Naive B cell (primary cell): ENCODE measurements around the gene C12orf75. TPM values are rescaled to one million over a fixed set of nuclear protein-coding genes. Genes with fewer than 3 reads are reported as not detected.

Experiments used
- ATAC-seq, 2 donors: fragments of 150-1000 bp; cut with Tn5 transposase; 2 replicates each; pipeline ENCODE4 v1.10.0; 2021; ENCODE audit warnings: low read depth in 2 of 2, mild to moderate bottlenecking in 2 of 2, moderate library complexity in 2 of 2
- DNase-seq: peaks from one replicate; pipeline ENCODE4 v3.0.0; 2022
- H3K27ac Mint-ChIP-seq, 6 donors: one replicate each; pipeline ENCODE4 v1.8.0; 2020 to 2022; ENCODE audit warnings: mild to moderate bottlenecking in 6 of 6, mixed read lengths in 6 of 6, moderate library complexity in 5 of 6, inconsistent platforms in 2 of 6
- H3K27me3 Mint-ChIP-seq, 3 donors: one replicate each; pipeline ENCODE4 v1.8.0; 2021 to 2022; ENCODE audit warnings: mixed read lengths in 3 of 3, mild to moderate bottlenecking in 1 of 3
- H3K36me3 Mint-ChIP-seq, 2 donors: one replicate each; pipeline ENCODE4 v1.8.0; 2020 to 2022; ENCODE audit warnings: mixed read lengths in 2 of 2, inconsistent platforms in 1 of 2, mild to moderate bottlenecking in 1 of 2
- H3K4me1 Mint-ChIP-seq, 3 donors: one replicate each; pipeline ENCODE4 v1.8.0; 2020 to 2022; ENCODE audit warnings: mixed read lengths in 3 of 3, inconsistent platforms in 1 of 3, mild to moderate bottlenecking in 1 of 3, moderate library complexity in 1 of 3
- H3K4me3 Mint-ChIP-seq, 8 donors: one replicate each; pipeline ENCODE4 v1.8.0; 2020 to 2022; ENCODE audit warnings: mild to moderate bottlenecking in 8 of 8, mixed read lengths in 8 of 8, moderate library complexity in 8 of 8, inconsistent platforms in 2 of 8
- H3K9me3 Mint-ChIP-seq, 7 donors: one replicate each; pipeline ENCODE4 v1.8.0; 2020 to 2022; ENCODE audit warnings: mixed read lengths in 7 of 7, mild to moderate bottlenecking in 5 of 7, inconsistent platforms in 2 of 7, moderate library complexity in 1 of 7
- polyA plus RNA-seq, 6 donors: library from polyadenylated mRNA; unstranded; fragments of 300-500 nt; fragmentation: Illumina TruSeq; gene quantifications; one replicate each; pipeline ENCODE4 v1.2.3, GENCODE V29; 2021; ENCODE audit warnings: low read depth in 6 of 6

The C12orf75 gene
- polyA plus RNA-seq, 6 donors from 2014 or later = 10.9 to 56.4 (median 29.5) TPM

DNA sequence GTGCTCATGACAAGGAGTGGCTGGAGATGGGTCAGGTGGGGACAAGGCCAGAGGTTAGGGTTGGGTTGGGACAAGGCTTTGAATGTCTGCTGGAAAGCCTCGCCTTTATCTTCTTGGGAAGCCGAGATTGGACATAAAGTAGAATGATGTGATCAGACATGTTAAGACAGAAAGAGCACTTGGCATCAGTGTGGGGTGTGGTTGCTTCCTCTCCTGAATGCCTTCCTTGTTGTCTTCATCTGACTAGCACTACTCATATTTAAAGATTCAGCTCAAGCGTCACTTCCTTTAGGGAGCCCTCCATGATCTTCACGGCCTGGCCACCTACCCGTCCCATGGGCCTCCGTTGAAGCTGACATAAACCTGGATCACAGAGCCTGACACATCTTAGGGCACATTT, 14.8 kb upstream of the C12orf75 start:
- Mint-ChIP-seq H3K27me3 (peaks cover 0 to 26% (median 8%) of the 10 kb centered on the region in 3 donors), H3K27ac (peak overlapping the region in 1 of 6 donors; percentile 70), H3K4me3 (peak overlapping the region in 1 of 8 donors; percentile 61), H3K4me1 (no peaks in the 10 kb centered on the region), H3K9me3 (peaks cover 4 to 31% (median 19%) of the 10 kb centered on the region in 7 donors), H3K36me3 (no peaks in the 10 kb centered on the region)
- no peak for ATAC-seq
- no peak for DNase-seq

DNA sequence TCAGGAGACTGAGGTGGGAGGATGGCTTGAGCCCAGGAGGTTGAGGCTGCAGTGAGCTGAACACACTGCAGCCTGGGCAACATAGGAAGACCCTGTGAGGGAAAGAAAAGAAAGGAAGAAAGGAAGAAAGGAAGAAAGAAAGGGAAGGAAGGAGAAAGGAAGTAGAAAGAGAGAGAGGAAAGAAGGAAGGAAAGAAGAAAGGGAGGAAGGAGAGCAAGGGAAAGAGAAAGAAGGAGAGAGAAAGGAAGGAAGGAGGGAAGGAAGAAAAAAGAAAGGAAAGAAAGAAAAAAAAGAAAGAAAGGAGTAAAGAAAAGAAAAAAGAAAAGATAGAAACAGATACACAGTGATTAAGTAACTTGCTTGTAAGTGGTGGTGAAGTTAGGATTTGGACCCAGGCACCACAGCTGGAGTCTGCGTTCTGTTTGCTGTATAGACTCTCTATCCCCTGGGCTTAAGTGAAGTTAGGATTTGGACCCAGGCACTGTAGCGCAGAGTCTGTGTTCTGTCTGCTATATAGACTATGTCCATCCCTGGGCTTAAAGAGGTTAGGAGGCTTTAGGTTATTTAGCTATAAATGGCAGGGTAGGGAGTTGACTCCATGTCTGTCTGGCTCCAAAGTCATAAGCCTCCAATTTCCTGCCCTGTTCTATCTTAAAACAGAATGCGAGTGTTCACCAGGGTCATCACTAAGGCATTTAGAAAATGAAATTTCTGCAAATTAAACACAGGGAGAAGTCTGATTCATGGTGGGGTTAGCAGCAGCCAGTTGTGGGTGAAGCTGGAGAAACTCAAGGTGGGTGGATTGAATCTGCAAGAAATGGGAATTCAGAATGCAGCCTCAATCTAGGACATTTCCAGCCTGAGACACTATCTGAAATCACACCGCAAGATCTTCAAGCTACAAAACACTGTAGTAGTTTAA, 13.3 kb upstream of the C12orf75 start:
- no peak overlapping the region for H3K27ac Mint-ChIP-seq
- no peak for DNase-seq
- ATAC-seq = no peak
- H3K9me3 Mint-ChIP-seq = peaks cover 4 to 31% (median 17%) of the 10 kb centered on the region in 7 donors
- H3K4me3 Mint-ChIP-seq = no peak overlapping the region
- no peaks in the 10 kb centered on the region for H3K36me3 Mint-ChIP-seq
- no peaks in the 10 kb centered on the region for H3K4me1 Mint-ChIP-seq
- H3K27me3 Mint-ChIP-seq = peaks cover 0 to 16% (median 0%) of the 10 kb centered on the region in 3 donors

DNA sequence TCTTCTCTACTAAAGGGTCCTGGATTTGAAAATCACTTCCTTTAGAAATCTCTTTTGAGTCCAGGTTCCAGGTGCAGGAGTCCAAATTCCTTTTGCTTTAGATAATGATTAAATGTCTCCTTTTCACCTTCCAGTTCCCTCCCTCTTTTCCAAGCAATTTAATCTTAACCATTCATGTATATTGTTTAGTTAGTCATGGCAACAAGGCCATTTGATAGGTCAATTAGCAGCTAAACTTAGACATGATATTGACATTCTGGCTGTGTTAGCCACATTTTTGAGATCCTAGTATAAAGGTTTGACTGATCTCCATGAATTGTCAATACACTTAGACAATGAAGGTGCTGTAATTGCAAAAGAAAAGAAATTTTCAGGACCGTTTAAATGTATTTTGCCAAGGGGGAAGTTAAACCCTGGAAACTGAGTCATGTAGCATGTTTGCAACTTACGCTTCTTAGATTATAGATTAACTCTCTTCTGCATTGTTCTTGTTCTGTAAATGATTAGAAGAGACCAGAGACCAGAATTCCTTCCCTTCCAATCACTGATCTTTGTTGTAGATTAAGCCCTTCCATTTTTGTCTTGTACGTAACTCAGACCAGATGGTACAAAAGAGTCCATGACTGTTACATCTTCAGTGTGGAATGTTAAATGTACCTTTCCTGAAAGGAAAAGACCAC, 12.4 kb upstream of the C12orf75 start:
- no peaks in the 10 kb centered on the region for H3K36me3 Mint-ChIP-seq
- no peak for ATAC-seq
- DNase-seq = no peak
- H3K4me3 Mint-ChIP-seq = no peak overlapping the region
- H3K9me3 Mint-ChIP-seq = peaks cover 4 to 23% (median 15%) of the 10 kb centered on the region in 7 donors
- H3K27ac Mint-ChIP-seq = no peak overlapping the region
- peaks cover 0 to 16% (median 0%) of the 10 kb centered on the region in 3 donors for H3K27me3 Mint-ChIP-seq
- H3K4me1 Mint-ChIP-seq = no peaks in the 10 kb centered on the region

DNA sequence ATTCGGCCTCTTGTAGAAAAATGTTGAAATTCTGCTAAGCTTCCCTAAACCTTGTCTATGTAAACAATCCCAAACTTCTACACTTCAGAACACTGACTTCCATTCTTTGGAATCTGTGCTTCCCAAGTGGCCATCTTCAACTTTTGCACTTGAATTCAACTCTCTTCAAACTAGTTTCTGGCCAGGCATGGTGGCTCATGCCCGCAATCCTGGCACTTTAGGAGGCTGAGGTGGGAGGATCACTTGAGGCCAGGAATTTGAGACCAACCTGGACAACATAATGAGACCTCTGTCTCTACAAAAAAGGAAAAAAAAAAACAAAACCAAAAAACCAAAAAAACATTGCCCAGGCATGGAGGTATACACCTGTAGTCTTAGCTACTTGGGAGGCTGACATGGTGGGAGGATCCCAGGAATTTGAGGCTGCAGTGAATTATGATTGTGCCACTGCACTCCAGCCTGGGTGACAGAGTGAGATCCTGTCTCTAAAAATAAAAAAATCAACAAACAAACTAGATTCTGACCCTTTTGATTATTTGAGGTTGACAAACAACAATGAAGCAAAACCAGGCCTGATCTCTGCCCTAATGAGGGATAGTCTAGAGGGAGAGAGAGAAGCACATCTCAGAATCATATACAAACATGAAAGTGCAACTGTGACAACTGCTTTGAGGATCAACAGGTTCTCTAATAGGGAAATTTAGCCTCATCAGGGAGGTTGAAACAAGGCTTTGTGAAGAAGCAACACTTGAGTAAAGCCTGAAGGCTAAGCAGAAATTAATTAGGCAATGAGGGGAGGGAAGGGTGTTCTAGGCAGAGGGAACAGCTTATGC, 11.6 kb upstream of the C12orf75 start:
- no peak overlapping the region for H3K4me3 Mint-ChIP-seq
- H3K9me3 Mint-ChIP-seq = peaks cover 4 to 15% (median 10%) of the 10 kb centered on the region in 7 donors
- no peaks in the 10 kb centered on the region for H3K4me1 Mint-ChIP-seq
- DNase-seq = no peak
- peak overlapping the region in 1 of 6 donors; percentile 23 for H3K27ac Mint-ChIP-seq
- H3K27me3 Mint-ChIP-seq = peaks cover 0 to 16% (median 0%) of the 10 kb centered on the region in 3 donors
- no peak for ATAC-seq
- H3K36me3 Mint-ChIP-seq = no peaks in the 10 kb centered on the region

DNA sequence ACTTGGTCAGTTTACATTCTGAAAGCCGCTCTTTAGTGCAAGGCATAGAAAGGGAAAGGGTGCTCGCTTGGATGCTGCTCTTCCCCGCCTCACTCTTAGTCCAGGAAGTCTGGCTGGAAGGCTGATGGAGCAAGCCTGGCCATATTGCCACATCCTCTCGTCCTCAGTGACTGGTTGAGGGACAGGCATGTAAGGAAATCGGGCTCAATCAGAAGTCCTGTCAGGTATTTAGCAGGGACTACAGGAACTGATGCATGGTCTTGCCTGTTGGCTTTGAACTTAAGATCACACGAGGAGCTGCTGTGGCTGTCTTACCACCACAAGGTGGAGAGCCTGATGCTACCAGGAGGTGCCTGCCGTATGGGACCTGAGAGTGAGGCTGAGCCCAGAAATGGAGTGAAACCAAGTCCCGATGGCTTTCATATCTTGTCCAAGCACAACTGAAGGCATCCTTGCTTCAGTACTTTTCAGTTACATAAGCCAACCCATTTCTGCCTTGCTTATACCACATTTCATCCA, 10.7 kb upstream of the C12orf75 start:
- H3K27ac Mint-ChIP-seq = peak overlapping the region in 1 of 6 donors; percentile 59
- no peak overlapping the region for H3K4me3 Mint-ChIP-seq
- H3K36me3 Mint-ChIP-seq = no peaks in the 10 kb centered on the region
- H3K9me3 Mint-ChIP-seq = peaks cover 0 to 6% (median 2%) of the 10 kb centered on the region in 7 donors
- H3K4me1 Mint-ChIP-seq = no peaks in the 10 kb centered on the region
- ATAC-seq (no peak), DNase-seq (no peak)
- peaks cover 0 to 16% (median 0%) of the 10 kb centered on the region in 3 donors for H3K27me3 Mint-ChIP-seq

DNA sequence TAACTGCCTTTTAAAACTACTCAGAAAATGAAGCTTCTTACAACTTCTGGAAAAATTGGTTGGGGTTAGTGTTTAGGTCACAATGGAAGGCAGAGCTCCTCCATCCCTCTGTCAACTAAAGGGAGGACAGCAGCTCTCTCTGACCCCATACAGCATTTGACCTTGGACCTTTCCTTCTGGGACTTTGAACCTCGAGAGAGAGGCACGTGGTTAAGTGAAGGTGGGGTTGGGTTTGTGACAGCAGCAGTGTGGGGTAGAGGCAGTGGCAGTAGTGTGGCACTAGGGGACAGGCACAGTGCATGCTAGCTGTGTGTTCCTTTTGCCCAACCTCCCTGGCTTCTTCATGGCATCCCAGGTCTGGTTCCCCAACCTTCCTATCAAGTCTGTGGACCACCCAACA, 9.4 kb upstream of the C12orf75 start:
- ATAC-seq (no peak), DNase-seq (no peak)
- Mint-ChIP-seq H3K4me1 (no peaks in the 10 kb centered on the region), H3K4me3 (no peak overlapping the region), H3K27ac (no peak overlapping the region), H3K36me3 (no peaks in the 10 kb centered on the region), H3K27me3 (peaks cover 0 to 8% (median 0%) of the 10 kb centered on the region in 3 donors), H3K9me3 (no peaks in the 10 kb centered on the region)

DNA sequence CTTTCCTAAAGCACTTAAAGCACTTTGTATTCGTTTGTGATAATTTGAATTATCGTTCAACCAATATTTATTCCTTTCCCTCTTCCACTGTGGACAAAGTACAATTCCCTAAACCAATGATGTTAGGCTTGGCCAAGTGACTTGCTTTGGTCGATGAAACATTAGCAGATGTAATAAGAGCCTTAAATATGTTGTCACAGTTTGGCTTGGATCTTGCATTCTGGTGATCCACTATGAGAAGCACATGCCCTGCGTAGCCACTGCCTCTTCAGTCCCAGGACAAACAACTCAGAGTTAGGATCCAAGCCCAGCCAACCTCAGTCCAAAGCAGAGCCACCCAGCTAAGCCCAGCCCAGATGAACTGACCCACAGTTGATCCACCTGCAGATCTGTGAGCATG, 8.4 kb upstream of the C12orf75 start:
- ATAC-seq (no peak), DNase-seq (no peak)
- H3K4me1 Mint-ChIP-seq = peaks cover 0 to 8% (median 0%) of the 10 kb centered on the region in 3 donors
- no peak overlapping the region for H3K4me3 Mint-ChIP-seq
- H3K27me3 Mint-ChIP-seq = peaks cover 0 to 2% (median 0%) of the 10 kb centered on the region in 3 donors
- peak overlapping the region in 1 of 6 donors; percentile 4 for H3K27ac Mint-ChIP-seq
- no peaks in the 10 kb centered on the region for H3K36me3 Mint-ChIP-seq
- H3K9me3 Mint-ChIP-seq = no peaks in the 10 kb centered on the region

DNA sequence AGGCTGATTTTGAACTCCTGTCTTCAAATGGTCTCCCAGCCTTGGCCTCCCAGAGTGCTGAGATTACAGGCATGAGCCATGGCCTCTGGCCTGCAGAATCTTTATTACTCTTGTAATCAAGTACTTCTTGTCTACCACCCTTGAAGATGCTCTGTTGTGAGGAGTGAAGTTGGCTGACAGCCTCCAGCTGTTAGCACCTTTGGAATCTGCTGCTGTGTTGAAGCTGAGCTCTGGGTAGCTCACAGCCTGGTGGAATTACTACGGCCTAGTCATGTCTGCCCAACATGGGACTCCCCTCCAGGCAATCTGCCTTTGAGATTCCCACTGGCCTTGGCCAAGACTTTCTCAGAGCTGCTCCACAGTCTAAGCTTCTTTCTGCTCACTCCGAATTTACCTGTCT, 5.8 kb upstream of the C12orf75 start:
- Mint-ChIP-seq H3K9me3 (no peaks in the 10 kb centered on the region), H3K27ac (no peak overlapping the region), H3K4me1 (peaks cover 0 to 18% (median 11%) of the 10 kb centered on the region in 3 donors), H3K27me3 (no peaks in the 10 kb centered on the region), H3K36me3 (no peaks in the 10 kb centered on the region), H3K4me3 (no peak overlapping the region)
- ATAC-seq (no peak), DNase-seq (no peak)

DNA sequence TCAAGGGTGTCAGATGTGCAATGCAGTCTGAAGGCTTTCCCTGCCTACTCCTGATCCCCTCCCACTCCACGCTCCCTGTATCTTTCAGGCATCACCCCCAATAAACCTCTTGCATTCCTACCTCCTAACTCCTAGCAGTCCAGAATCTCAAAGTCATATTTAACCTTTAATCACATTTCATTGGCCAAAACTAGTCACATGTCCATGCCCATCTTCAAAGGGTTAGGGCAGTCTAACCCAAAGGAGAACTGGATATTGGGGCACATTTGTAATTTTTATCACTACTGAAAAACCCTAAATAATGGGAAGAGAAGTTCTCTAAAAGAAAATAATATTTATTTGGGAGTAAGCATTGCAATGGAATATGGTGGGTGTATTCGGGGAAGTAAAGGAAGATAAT, 5.4 kb upstream of the C12orf75 start:
- Mint-ChIP-seq H3K4me1 (peaks cover 4 to 22% (median 15%) of the 10 kb centered on the region in 3 donors), H3K36me3 (no peaks in the 10 kb centered on the region), H3K27me3 (no peaks in the 10 kb centered on the region), H3K4me3 (no peak overlapping the region), H3K9me3 (no peaks in the 10 kb centered on the region), H3K27ac (no peak overlapping the region)
- DNase-seq = no peak
- no peak for ATAC-seq

DNA sequence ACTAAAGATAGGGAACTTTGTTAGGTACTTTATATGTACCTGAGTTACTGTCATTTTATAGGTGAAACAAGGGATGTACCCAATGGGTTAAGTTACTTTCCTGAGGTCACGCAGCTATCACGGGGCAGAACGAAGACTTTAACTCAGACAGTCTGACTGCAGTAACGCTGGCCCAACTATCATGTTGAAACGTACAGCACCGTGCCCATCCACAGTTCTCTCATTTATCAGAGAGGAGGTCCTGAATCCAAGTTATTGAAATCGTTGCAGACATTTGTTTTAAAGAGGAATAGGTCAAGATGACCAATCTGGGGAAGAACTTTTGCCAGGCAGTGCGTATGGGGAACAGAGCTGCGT, 587 bp upstream of the C12orf75 start:
- ATAC-seq = peak; percentile 5 to 7
- H3K4me1 Mint-ChIP-seq = peaks cover 5 to 38% (median 23%) of the 10 kb centered on the region in 3 donors
- no peaks in the 10 kb centered on the region for H3K36me3 Mint-ChIP-seq
- H3K9me3 Mint-ChIP-seq = no peaks in the 10 kb centered on the region
- DNase-seq = no peak
- H3K27me3 Mint-ChIP-seq = no peaks in the 10 kb centered on the region
- peak overlapping the region; percentile 77 to 94 (median 85) for H3K4me3 Mint-ChIP-seq
- peak overlapping the region; percentile 45 to 96 (median 92) for H3K27ac Mint-ChIP-seq

DNA sequence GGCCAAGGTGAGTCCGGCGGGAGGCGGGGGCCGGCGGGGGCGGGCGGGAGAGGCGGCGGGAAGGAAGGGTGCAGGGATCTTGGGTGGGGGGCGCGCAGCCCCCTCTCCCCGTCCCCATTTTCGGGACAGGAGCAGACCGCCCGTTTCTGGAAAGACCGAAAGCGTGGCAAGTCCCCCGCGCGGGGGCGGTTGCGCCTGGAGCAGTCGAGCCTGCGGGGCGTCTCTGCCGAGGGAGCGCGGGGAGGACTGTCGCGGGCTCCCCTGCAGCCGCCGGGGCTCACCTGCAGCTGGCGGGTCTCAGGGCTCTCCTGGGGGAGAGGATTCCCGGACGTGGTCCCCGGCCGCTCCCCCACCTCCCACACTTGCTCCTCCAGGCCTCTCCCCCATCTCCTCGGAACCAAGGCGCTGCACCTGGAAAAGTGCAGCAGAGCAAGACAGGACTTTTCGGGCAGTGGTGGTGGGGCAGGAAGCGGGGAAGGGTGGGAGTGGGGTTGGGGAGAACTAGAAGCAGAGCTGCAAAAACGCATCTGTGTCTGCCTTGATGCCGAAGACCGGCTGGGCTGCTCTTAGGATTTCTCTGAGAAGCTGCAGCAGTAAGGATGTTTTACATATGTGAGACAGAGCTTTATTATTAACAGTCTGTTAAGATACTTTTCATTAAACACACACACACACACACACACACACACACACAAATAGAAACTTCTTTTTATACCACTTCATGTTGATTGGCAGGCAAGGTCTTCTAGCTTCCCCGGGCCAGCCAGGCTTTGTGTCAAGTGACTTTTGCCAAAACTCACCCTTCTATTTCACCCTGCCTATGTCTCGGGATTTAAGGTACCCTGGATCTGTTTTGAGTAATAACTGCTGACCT, 677 bp downstream of the C12orf75 start:
- ATAC-seq (peak; percentile 25 to 32), DNase-seq (peak; percentile 7)
- no peaks in the 10 kb centered on the region for H3K9me3 Mint-ChIP-seq
- H3K27ac Mint-ChIP-seq = peak overlapping the region; percentile 36 to 95 (median 83)
- H3K4me1 Mint-ChIP-seq = peaks cover 9 to 45% (median 30%) of the 10 kb centered on the region in 3 donors
- no peaks in the 10 kb centered on the region for H3K27me3 Mint-ChIP-seq
- H3K4me3 Mint-ChIP-seq = peak overlapping the region; percentile 77 to 95 (median 88)
- H3K36me3 Mint-ChIP-seq = no peaks in the 10 kb centered on the region

DNA sequence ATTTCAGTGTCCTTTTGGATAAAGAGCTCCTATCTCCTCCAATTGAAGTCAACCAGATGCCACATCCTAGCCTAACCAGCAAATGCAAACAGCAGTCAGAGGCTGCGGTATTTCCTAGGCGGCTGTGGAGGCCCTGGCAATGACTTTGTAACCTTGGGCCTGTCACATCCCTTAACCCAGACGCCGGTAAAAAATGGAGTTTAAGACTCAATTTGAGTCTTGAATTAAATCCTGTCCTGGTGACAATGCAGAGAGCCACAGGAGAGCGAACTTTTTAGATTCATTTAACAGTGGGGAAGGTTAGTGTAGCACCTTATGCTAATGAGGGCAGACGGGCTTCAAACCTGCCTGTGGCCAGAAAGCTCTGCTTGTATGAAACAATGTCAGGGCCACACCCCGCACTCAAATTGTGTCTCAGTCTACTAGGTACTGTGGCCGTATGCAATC, 1.3 kb downstream of the C12orf75 start:
- Mint-ChIP-seq H3K4me1 (peaks cover 9 to 44% (median 34%) of the 10 kb centered on the region in 3 donors), H3K9me3 (peaks cover 0 to 2% (median 0%) of the 10 kb centered on the region in 7 donors), H3K27ac (peak overlapping the region in 5 of 6 donors; percentile 26 to 89 (median 71)), H3K4me3 (peak overlapping the region; percentile 77 to 95 (median 88)), H3K36me3 (no peaks in the 10 kb centered on the region), H3K27me3 (peaks cover 0 to 3% (median 0%) of the 10 kb centered on the region in 3 donors)
- ATAC-seq (no peak), DNase-seq (no peak)
